Right ventricle myocardium superior (tissue), 1 donor: Measurements from ENCODE around the gene RUVBL2. TPM values are rescaled to one million over a fixed set of nuclear protein-coding genes. Genes with fewer than 3 reads are reported as not detected.

Experiments used
- ATAC-seq: fragments of 200-7000 bp; cut with Tn5 transposase; one replicate; pipeline ENCODE4 v1.9.1; 2020; ENCODE audit warnings: mild to moderate bottlenecking; ENCODE audit not compliant: poor library complexity
- DNase-seq: peaks from one replicate; pipeline ENCODE4 v3.0.0-alpha.2; 2020
- intact Hi-C: fragments of 100-400 bp; cut with DNase I; formaldehyde crosslinking; loops from one replicate; pipeline ENCODE4 v1.11.2; 2022
- long read RNA-seq: library from polyadenylated mRNA; unstranded; transcript quantifications from one replicate; pipeline ENCODE4 v2.0.0, GENCODE V29; 2021
- total RNA-seq: library from RNA; stranded (reverse); fragmentation: NEBNext Ultra II Directional; extraction: Animal tissue kit (Norgen Biotek cat#: 25700); gene quantifications from one replicate; pipeline ENCODE4 v1.2.1, GENCODE V29; 2021
- donor health status: DM: no; HTN: yes; CAD: no; lungs with severe emphysema.

RUVBL2 gene
- 41.7 TPM for total RNA-seq
- long read RNA-seq, transcript RUVBL2-206 (15 exons, 2,009 nt) = major isoform, 112 of 152 reads
- long read RNA-seq, partial matches to known transcripts = 19 of 152 reads
- long read RNA-seq, other reads (novel, unspliced or antisense) = 21 of 152 reads

GRCh38 chr19:48993175-48994034, at the start of gene RUVBL2, which contains the start of gene GYS1:
TSS of gene RUVBL2 (plus strand) at chr19:48993887. CDS start at chr19:48993912, 25 bp downstream.
TSS of gene GYS1 (minus strand) at chr19:48993309. CDS start at chr19:48993112, 197 bp downstream.
- ATAC-seq (peak; percentile 94), DNase-seq (peak; percentile 100)
- intact Hi-C loops = no loop called here

GRCh38 chr19:48945415-48945814, 48.3 kb upstream of the RUVBL2 start:
- no peak for DNase-seq
- intact Hi-C loops = no loop called here
- no peak for ATAC-seq

GRCh38 chr19:48945817-48946216, 47.9 kb upstream of the RUVBL2 start:
- ATAC-seq (no peak), DNase-seq (no peak)
- intact Hi-C loops = no loop called here

- intact Hi-C loops = no loop called here
- no peak for ATAC-seq
- DNase-seq = no peak
Measured at GRCh38 chr19:48946463-48947257, 47.0 kb upstream of the RUVBL2 start.

- ATAC-seq (no peak), DNase-seq (no peak)
- intact Hi-C loops = no loop called here
Measured at GRCh38 chr19:48947258-48947542, 46.5 kb upstream of the RUVBL2 start.

GRCh38 chr19:48950159-48950558, 43.5 kb upstream of the RUVBL2 start:
- DNase-seq = no peak
- ATAC-seq = no peak
- intact Hi-C loops = no loop called here

GRCh38 chr19:48950830-48951519, 42.7 kb upstream of the RUVBL2 start:
- ATAC-seq = no peak
- no peak for DNase-seq
- intact Hi-C loops = no loop called here

GRCh38 chr19:48953141-48953540, 40.5 kb upstream of the RUVBL2 start:
- intact Hi-C loops = no loop called here
- DNase-seq (no peak), ATAC-seq (no peak)

- intact Hi-C loops = no loop called here
- ATAC-seq (no peak), DNase-seq (no peak)
Measured at GRCh38 chr19:48953990-48954594, 39.6 kb upstream of the RUVBL2 start.

GRCh38 chr19:48954595-48955307, 38.9 kb upstream of the RUVBL2 start, which contains the start of gene BAX:
TSS of gene BAX (plus strand) at chr19:48954875. CDS start at chr19:48954929, 54 bp downstream.
- ATAC-seq (peak; percentile 97), DNase-seq (peak; percentile 98)
- intact Hi-C loops = no loop called here

GRCh38 chr19:48955308-48955958, 38.3 kb upstream of the RUVBL2 start:
- DNase-seq (no peak), ATAC-seq (no peak)
- intact Hi-C loops = no loop called here

- ATAC-seq (no peak), DNase-seq (no peak)
- intact Hi-C loops = no loop called here
Measured at GRCh38 chr19:48958006-48958405, 35.7 kb upstream of the RUVBL2 start.

GRCh38 chr19:48959341-48960239, 34.1 kb upstream of the RUVBL2 start:
- intact Hi-C loops = no loop called here
- no peak for DNase-seq
- no peak for ATAC-seq

GRCh38 chr19:48961051-48961649, 32.5 kb upstream of the RUVBL2 start:
- DNase-seq (no peak), ATAC-seq (no peak)
- intact Hi-C loops = no loop called here

GRCh38 chr19:48961673-48962028, 32.0 kb upstream of the RUVBL2 start:
- intact Hi-C loops = no loop called here
- no peak for DNase-seq
- ATAC-seq = no peak
